GM19240 (cell line): ENCODE data around the gene ACACA.

Source experiments
- DNase-seq: peaks from one replicate; pipeline ENCODE4 v3.0.0; 2011; ENCODE audit warnings: low spot score; ENCODE audit not compliant: insufficient read length

ACACA gene

DNA sequence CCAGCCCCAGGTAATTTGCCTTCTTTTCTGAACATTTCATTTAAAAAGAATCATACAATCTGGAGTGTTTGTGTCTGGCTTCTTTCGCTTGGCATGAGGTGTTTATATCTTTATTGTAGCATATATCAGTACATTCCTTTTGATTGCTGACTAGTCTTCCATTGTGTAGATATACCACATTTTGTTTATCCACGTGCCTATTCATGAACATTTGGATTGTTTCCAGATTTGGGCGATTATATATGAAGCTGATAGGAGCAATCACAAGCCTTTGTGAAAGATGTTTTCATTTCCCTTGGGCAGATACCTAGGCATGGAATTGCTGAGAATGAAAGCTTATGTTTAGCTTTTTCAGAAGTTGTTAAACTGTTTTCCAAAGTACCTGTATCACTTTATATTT, 337.5 kb downstream of the ACACA start:
- no peak for DNase-seq

DNA sequence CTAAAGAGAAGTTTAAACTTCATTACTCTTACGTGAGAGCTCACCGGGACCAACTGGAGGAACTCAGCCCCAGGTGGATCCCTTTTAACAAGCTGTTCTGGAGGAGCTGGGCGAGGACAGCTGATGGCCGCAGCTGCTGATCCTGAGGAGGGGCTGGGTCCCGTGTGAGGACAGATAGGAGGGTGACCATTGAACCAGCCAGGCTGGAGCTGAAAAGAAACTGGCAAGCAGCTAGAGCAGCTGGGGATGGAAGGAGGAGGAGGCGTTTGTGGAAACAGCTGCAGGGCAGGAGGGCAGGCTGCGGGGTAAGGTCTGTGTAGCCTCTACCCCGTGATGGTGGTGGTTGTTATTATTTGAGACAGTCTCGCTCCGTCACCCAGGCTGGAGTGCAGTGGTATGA, 338.4 kb downstream of the ACACA start:
- no peak for DNase-seq

GRCh38 chr17:37067555-37068111, 339.0 kb downstream of the ACACA start:
- DNase-seq: no peak

GRCh38 chr17:37066322-37067255, 340.0 kb downstream of the ACACA start:
- DNase-seq: no peak

DNA sequence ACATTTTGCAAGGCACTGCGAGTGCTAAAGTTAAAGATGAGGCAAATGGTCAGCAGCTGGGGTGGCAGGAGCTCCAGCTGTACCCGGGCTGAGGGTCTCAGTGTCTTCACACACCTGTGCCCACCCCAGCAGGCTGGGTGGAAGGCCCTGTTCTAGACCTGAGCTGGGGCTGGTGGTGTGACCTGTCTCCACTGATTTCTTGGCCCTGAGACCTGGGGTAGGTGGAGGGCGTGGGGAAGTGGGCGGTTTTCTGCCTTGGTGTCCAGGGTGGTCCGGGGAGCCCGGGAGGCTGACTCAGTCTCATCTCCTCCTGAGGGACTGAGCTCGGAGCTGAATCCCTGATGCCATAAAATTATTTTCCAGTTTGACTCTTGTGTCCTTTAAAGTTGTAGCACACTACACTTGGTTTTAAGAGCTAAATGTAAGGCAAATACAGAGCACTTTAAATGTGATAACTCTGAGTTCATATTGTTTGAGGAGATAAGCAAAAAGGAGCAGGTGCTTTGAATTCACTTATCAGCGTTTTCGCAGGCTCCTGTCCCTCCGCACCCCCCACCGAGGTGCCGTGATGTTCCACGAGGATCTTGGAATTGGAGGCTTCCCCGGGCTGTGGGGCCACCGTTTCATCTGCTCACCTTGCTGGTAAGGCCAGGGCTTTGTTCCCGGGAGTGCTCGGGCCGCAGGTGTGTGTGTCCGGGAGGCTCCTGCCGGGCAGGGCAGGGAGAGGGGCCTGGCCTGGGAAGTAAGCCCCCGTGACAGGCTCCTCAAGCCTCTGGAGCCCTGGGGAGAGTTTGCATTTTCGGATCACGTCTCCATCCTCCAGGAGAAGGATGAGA, 340.9 kb downstream of the ACACA start:
- DNase-seq: no peak

- no peak for DNase-seq
Measured at GRCh38 chr17:37064956-37065355, 341.7 kb downstream of the ACACA start.

- no peak for DNase-seq
Measured at GRCh38 chr17:37064206-37064605, 342.4 kb downstream of the ACACA start.

- DNase-seq: no peak
Measured at GRCh38 chr17:37062021-37062420, 344.6 kb downstream of the ACACA start.

GRCh38 chr17:37060928-37061327, 345.7 kb downstream of the ACACA start:
- no peak for DNase-seq

DNA sequence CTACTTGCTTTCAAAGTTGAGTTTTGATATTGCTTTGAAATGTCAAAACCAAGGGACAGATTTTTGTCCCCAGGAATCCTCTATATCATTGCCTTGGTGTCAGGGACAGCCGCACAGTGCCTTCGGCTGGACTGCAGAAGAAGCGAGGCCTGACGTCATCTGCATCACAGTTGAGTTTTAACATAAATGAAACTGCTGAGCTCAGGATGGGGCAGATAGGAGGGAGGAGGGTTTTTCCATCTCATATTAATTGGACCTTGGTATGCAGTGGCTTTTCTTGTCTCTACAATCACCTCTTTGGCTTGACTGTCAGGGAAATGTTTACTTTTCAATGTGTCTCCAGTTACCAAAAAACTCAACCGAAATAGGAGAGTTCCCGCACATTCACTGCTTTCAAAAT, 346.5 kb downstream of the ACACA start:
- no peak for DNase-seq

- no peak for DNase-seq
Measured at GRCh38 chr17:37059493-37059892, 347.1 kb downstream of the ACACA start.

DNA sequence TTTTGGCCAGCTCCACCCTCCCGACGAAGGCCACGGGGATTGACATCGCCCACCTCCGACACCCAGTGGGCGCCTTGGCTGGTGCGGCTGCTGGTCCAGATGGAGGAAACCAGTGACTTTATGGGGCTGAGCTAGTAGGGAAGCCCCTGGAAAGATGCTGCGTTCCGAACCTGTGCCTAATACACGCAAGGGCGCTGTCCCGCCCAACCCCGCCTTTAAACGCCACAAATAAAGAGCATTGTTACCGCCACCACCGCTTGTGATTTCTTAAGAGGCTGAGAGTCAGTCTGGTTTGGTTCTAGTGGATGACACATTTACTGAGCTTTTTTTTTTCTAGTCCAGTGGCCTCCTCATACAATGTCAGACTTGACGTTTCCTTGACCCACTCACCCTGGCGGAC, 350.0 kb downstream of the ACACA start:
- DNase-seq: no peak

DNA sequence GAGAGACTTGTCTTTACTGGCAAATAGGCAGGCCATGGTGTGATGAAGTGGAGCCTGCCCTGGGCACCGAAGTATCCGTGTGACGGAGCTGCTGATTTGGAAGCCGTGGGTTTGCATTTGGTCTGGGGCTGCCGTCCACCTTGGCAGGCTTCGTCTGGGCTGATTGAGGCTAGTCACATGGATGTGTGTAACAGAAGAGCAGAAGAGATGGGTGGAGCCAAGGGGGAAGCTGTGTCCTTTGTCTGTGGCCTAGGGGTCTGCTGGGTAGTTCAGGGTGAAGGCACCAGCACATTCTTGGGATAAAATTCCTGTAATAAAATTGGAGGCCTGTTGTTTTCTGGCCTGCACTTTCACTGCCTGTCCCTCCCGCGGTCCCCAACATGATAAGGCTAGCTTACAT, 351.7 kb downstream of the ACACA start:
- DNase-seq: no peak

- DNase-seq: no peak
Measured at GRCh38 chr17:37052450-37052849, 354.2 kb downstream of the ACACA start.

DNA sequence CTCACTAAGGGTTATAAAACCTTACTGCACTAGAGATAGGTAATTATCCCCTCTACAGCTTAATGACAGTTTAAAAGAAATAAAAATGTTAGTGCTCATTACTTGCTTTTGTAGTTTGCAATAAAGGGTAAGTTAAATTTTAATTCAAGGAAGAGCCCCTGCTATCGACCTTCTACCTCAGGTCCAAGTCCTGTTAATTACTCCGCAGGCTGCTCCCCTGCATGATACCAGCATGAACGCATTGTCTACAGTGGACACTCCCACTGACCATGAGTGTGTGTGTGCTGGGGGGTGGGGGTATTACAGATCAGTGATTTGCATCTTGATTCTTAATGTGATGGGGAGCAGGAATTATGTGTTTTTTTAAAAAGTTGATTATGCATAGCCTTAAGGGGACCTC, 354.8 kb downstream of the ACACA start:
- no peak for DNase-seq

DNA sequence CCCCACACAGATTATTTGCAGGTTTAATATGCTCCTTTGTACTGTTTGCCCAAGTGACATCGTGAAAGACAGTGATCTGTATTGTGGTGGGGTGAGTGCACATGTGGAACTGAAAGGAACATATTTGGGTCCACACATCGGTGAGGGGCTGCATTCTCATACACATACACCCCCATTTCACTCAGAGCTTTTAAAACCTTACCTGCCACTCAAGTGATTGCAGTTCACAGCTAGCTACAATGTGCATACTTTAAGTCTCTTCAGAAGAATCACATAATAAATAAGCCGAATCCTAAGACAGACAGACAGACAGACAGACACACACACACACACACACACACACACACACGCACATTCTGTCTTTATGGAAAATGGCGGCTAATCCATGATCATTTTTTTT, 355.3 kb downstream of the ACACA start:
- DNase-seq: no peak

DNA sequence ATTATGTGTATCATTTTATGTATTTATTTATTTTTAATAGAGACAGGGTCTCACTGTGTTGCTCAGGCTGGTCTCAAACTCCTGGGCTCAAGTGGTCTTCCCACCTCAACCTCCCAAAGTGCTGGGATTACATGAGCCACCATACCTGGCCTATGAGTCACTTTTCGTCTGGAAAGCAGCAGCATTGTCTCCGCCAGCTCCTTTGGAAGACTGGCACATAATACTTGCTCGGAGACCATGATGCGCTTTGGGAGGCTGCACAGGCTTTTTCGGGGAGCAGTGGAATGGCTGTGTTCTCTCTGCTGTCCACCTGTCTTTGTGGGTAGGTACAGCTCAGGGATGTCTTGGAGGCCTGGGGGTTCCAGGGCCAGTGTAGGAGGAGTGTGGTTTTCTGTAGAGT, 355.7 kb downstream of the ACACA start:
- no peak for DNase-seq

DNA sequence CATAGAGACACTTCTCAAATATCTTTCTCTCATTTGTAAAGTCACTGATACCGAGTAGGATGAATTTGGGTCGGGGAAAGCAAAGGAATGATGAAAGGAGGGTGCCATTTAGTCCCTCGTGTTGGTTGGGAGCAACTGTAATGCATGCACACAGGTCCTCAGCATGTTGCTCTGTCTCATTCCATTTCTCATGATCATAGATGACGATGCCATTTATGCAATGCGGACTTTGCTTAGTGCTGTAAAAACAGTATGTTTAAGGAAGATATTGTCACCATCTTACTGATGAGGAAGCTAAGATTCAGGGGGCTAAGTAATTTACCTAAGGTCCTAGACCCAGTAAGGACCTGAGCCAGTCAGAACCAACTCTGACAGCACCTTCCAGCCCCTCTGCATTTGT, 357.8 kb downstream of the ACACA start:
- no peak for DNase-seq

GRCh38 chr17:37047631-37048104, 359.0 kb downstream of the ACACA start:
- DNase-seq: peak; percentile 62

- DNase-seq: no peak
Measured at GRCh38 chr17:37045351-37045922, 361.2 kb downstream of the ACACA start.

DNA sequence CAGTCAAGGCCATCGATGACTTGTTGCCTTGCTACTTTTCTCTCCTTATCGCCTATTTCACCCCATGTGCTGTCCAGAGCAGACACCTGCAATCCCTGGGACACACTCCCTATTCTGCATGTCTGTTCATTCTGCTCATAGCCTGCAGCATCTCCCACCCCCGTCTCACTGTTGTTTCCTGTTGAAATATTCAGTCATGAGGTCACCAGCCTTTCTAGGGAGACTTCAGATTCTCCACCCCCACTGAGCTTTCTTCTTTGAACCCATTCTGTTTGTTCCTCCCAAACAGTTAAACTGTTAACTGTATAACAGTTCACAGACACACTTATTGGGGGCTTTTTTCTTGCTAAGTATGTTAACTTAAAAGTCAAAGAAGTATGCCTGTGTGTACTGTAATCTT, 363.4 kb downstream of the ACACA start:
- no peak for DNase-seq

DNA sequence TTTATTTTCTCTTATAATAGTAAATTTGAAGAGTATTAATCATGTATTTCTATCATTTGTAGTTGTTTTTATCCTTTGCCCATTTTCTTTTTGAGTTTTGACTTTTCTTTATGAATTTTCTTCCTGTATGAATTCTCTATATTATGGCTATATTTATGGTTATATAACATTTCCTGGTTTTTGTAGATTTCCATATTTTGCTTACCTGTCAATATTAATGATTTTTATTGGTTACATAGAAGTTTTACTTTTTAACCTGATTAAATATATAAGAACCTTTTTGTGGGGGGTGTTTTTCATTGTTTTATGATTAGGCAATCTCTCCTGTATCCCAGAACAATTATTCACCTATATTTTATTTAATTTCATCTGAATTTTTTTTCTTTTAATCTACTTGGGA, 364.7 kb downstream of the ACACA start:
- DNase-seq: no peak
